Measurements from ENCODE around the gene ASB7.
"Not testable (repeated sequence)": the region's sequence is repeated elsewhere in the genome, so short reads cannot be mapped to it uniquely, and the experiment has no call there.

ASB7 gene

DNA sequence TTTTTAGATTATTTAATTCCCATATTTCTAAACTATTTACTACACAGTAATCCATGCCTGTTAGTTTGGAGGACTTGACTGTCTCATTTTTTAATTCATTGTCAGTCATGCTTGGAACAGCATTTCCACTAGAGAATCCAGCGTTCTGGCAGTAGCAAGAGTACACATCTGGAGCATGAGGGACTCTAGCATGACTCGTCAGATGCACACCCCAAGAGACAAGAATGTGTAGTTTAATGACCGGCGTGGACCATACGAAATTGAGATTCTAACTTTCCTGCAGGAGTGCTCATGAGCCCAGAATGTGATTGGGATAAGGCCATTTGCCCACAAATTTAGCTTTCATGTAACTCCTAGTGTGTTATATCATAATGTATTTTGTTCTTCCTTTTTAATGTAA lies 48.9 kb downstream of the ASB7 start:
- no peak for DNase-seq (ENCODE audit: low read depth in 3 of 3)

DNA sequence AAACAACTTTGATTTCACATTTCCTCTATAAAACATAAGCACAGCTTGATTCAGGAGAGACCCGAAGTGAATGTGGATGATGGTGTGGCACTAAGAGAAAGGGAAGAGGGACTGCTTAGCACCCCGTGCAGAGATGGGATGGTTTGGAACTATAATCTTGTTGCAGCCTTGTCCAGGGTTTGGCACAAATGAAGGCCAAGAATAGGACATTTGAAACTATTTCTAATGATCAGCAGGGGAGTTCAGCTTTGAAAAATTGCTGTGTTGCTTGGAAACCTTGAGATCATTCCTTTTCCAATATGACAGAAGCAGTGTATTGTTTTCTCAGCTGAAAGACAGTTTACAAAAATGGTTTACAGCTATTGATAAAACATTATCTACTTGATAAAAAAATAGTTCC lies 49.7 kb downstream of the ASB7 start:
- no peak for DNase-seq (ENCODE audit: low read depth in 3 of 3)

DNA sequence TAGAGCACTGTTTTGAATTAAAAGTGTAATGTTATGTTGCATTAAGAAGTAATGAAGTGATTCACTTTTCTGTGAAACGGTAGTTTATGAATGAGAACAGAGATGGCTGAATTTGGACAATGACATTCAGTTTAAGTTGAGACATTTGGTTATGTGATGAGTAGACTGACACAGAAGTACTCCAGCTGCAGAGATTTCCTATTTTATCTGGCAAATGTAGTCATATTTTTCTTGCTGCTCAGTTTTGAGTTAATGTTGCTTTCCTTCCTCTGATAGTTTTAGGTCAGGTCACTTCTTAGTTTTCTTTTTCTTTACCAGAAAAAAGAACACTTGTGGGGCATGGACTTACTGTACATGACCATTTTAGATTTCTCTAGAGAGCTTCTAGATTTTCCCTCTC lies 51.2 kb downstream of the ASB7 start:
- DNase-seq (ENCODE audit: low read depth in 3 of 3) = no peak

DNA sequence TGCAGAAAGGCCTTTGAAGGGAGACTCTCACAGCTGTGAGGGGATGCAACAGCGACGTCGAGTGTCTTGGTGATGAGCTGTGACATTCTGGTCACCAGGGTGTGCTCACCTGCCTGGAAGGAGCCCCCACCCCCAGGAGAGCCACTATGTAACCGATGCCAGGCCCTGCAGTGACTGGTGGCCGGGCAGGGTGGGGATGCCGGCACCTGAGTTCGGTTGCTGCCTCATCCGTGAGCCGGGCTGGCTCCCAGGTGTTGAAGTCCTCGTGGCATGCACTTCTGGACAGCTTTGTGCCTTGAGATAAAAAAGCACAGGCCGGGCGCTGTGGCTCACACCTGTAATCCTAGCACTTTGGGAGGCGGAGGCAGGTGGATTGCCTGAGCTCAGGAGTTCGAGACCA lies 56.5 kb downstream of the ASB7 start:
- DNase-seq (ENCODE audit: low read depth in 3 of 3) = no peak

DNA sequence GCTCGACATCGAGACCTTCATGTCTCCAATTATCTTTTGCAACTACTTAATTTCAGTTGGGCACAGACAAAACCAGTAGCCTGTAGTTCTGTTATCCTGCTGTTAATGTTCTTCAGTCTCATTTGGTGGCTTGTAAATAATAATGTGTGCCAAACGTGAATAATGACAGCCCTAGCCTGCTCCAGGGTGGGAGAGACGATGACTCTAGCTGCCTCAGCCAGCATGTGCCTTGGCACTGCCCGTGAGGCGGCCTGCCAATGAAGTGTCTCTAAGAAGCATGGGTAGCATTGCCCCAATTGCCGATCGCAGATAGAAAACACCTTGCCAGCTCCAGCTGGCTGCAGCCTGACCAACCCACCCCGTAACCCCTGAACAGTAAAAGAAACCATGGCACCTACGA lies 58.8 kb downstream of the ASB7 start:
- DNase-seq (ENCODE audit: low read depth in 3 of 3) = no peak

DNA sequence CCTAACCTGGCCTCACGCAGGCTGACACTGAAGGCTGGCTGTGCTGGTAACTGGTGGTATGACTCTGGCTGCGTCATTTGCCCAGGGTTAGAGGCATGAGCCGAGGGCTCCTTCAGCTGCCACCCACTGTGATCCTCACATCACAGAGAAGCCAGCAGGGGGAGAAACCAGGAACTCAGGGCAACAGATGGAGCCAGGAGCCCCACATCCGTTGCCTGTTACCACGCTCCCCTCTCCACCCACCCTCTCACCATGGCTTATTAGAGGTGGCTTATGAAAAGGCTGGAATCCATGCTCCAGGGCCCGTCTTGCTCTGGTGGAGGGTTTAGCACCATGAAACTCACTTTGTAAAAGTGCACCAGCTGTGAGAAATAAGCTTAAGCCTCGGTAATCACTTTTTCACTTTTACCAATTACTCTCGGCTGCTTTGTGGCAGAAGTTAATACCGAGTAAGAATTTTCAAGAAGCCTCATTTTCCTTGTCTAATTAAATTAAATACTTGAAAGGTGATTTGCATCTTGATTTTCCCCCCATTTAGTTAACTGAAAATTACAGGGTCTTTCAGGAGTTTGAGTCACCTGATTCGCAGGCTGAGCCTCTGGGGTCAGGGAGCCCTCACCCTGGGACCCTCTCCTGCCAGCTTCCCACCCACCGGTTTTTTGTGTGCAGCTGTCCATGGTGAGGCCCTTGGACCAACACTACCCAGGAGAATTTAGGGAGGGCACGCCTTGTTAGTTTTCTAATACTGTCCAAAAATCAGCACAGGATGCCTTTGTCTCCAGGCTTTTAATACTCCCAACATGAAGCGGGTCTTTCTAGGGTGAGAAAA lies 60.9 kb downstream of the ASB7 start:
- no peak for DNase-seq (ENCODE audit: low read depth in 3 of 3)

DNA sequence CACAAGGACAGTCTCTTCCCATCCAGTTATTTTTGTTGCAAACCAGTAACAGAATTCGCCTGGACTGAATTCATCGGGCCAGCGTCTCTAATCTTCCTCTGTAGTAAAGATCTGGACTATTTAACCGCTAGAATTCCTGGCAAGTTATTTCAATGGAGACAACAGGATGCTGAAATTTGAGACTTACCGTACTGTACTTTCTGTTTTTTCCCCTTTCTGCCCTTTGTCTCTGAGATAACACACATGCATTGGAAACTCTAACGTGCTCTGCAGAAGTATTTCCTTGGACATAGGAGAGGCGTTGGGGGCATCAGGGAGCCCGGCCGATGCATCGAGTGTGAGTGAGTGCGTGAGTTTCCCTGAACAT lies 61.5 kb downstream of the ASB7 start:
- no peak for DNase-seq (ENCODE audit: low read depth in 3 of 3)

DNA sequence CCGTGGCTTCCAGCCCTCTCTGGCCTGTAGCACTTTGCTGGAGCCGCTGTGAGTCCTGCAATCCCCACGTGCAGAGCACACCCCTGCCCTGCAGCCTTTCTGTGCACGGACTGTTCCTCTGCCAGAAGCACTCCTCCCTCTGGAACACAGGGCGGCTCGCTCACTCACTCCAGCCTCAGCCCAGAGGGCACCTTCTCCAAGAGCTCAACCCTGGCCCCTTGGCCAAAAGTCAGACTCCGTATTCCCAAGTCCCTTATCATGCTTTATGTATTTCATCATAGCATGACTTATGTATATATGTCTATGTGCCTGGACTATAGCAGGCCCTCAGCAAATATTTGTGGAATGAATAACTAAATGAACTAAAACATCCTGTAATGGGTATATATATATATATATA lies 63.2 kb downstream of the ASB7 start:
- DNase-seq (ENCODE audit: low read depth in 3 of 3) = no peak

DNA sequence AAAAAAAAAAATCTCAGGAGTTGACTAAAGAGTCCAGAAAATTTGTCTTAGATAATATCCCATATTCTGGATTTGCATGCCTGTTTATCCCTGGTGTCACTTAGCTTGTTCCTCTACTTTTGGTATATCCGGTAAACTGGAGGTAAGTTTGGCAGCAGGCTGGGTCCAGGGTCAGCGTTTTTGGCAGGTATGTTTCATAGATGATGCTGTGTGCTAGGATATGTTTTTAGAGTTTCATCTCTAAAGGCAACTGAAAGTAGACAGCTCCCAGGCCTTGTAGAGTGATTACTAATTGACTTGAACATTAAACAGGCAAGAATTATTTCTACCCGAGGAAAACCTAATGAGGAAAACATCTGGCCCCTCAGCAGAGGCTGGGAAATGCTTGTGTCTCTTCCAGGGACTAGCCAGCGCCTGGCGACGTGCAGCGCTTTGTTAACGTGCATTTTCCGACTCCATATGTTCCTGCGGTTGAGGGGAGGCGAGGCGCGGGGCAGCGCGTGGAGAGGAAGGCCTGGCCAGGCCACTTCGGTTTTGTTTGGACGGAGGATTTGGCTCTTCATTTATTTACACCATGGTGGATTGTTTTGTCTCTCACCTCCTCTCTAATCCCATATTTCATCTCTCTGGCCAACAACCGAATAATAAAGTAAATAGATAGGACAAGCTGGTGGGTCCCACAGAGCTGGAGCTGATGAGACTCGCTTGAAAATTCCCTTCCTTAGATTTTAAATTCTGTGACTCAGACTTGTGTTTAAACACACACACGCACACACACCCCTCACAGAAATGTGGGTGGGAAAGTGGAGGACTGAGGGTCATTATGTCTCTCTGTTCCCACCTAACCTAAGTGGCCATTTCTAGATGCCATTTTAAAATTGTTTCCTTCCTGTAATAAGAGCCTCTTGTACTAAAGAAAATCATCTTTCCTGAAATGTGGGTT lies 65.3 kb downstream of the ASB7 start:
- DNase-seq (ENCODE audit: low read depth in 3 of 3) = no peak

DNA sequence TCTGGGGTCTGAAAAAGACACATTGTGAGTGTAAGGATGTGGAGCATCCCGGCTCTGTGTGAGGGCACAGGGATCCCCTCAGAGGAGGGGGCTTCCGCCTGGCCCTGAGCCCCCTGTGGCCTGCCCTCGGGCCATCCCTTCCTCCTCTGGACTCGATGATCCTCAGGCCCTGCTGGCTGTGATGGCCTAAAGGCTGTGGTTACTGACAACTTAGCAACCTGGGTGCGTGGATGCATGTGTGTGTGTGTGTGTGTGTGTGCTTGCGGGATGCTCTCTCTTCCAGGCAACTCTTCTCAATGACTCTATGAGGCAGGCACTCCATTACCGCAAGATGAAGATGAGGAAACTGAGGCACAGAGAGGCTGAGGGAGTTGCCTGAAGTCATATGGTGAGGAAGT lies 66.0 kb downstream of the ASB7 start:
- DNase-seq (ENCODE audit: low read depth in 3 of 3) = no peak

DNA sequence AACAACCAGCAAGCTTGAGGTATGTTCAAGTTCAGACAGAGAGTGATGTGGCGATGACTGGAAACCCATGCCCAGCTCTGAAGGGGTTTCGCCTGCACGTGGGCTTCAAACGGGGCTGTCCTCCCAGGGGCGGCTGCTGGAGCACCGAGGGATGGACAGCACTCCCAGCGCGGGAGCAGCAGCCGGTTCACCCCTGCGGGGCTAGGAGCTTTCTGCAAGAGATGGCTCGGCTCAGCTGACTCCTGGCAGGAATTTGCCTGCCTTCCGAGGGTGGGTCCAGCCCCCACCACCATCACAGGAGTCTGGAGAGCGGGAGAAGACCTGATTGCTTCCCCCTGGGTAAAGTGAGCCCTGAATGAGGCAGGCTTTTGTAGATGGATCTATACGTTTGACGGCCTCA lies 66.9 kb downstream of the ASB7 start:
- no peak for DNase-seq (ENCODE audit: low read depth in 3 of 3)

DNA sequence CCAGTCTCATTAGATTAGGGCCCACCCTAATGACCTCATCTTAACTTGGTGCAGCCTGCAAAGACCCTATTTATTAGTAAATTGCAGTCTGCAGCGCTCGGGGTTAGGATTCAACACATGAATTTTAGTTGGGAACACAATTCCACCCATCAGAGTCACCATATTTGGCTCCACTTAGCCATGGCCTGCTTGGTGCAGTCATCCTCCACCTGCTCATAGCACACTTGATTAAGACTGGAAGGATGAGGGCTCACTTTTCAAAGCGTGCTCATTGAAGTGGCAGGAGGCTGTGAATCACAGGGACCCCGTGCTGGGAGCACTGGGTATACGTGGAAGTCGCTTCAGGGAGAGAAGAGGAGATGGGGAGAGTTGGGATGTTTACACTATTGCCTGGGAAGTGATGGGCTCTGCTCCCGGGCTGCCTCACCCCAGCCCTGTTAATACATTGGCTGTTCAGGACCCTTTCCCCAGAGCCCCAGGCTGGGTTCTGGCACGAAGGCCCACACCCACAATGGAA lies 68.2 kb downstream of the ASB7 start:
- no peak for DNase-seq (ENCODE audit: low read depth in 3 of 3)

DNA sequence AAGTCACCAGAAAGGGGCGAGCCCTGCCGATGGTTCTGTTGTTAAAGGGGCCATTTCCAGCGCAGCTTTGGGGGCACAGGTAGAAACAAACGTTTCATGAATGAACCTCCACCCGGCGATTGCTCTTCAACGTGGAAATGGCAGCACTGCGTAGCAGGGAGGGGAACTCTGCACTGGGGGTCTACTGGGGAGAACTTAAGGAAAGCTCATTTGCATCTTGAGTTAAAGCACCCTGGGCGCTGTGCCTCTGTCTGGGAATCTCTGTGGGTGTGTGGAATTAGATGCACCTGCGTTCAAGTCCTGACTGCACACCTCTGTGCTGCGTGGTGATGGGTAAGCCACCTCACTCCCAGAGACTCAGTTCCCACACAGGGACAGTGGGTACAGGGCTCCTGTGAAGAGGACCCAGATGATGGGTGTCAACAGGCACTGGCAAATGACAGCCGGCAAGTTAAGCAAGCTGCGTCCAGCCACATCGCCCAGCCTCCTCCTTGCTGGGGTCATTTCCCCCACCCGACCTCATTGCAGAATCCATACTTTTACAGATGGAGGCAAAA lies 68.8 kb downstream of the ASB7 start:
- DNase-seq (ENCODE audit: low read depth in 3 of 3) = no peak

DNA sequence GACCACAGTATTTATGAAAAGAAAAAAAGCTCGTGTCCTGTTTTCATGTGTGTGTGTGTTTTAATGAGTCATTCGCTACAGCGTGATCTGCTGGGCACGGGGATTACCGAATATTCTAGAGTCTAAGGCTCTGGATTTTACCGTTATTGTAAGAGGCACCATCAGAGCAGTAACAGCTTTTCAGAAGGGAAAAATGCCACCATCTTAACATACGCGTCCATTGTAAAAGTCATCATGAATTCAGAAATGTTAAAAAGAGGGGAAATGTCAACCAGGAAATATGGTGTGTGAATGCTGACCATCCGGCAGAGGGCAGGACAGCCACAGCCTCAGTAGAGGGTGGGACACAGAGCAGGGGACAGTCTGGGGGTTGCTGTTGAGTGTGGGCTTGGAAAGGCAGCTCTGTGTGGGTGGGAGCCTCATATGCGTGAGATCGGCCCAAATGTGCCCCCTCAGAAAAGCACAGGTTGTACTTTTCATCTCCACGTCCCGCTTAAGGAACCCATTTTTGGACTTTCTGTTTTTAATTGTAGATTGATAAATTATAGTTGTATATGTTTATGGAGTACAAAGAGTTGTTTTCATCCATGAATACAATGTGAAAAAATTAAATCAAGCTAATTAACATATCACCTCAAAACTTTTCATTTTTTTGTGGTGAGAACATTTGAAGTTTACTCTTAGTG lies 69.6 kb downstream of the ASB7 start:
- DNase-seq (ENCODE audit: low read depth in 3 of 3) = no peak

DNA sequence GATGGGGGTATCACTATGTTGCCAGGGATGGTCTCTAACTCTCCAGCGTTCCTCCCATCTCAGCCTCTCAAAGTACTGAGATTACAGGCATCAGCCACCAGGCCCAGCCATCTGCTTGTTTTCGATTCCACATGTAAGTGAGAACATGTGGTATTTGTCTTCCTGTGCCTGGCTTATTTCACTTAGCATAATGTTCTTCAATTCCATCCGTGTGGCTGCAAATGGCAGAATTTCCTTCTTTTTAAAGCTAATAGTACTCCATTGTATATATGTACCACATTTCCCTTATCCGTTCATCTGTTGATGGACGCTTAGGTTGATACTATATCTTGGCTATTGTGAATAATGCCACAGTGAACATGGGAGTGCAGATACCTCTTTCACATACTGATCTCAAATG lies 70.6 kb downstream of the ASB7 start:
- no peak for DNase-seq (ENCODE audit: low read depth in 3 of 3)

DNA sequence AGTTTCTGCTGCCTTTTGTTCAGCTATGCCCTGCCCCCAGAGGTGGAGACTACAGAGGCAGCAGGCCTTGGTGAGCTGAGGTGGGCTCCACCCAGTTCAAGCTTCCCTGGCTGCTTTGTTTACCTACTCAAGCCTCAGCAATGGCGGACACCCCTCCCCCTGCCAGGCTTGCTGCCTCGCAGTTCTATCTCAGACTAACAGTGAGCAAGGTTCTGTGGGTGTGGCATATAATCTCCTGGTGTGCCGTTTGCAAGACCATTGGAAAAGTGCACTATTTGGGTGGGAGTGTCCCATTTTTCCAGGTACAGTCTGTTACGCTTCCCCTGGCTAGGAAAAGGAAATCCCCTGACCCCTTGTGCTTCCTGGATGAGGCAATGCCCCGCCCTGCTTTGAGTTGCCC lies 76.8 kb downstream of the ASB7 start:
- DNase-seq (ENCODE audit: low read depth in 3 of 3) = not testable (repeated sequence)

DNA sequence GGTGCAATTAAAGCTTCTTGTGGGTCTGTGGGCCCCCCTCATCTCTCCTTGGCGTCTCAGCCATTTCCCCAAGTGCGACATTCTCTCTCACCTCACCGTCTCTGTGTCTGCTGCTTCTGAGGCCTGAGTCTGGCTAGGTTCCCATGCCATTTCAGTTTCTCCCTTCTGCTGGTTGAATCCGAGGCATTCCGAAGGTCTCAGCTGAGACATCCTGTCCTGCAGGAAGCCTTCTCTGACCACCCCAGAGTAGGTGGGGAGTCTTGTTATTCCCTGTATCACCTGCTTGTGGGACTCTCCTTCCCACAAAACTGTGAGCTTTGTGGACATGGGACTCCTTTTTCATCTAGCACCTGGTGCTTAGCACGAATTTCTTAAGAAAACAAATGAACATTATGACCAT lies 78.3 kb downstream of the ASB7 start:
- no peak for DNase-seq (ENCODE audit: low read depth in 3 of 3)

DNA sequence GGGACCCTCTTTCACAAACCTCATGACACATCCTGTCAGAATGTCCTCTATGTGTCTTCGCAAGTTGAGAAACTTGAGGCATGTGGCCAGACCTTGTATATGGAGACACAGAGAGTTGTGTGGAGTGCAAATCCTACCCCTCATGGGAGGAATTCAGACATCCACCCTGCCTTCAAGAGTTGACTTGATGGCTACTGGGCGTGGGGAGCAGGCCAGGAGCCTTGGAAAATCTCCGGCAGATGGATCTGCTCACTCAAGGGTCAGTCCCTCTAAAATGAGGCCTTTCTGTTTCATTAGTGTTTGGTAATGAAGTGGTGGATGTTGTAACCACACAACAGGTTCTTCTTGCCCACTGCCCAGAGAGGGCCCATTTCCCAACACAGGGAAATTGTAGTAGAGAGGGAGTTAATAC lies 79.0 kb downstream of the ASB7 start:
- no peak for DNase-seq (ENCODE audit: low read depth in 3 of 3)

DNA sequence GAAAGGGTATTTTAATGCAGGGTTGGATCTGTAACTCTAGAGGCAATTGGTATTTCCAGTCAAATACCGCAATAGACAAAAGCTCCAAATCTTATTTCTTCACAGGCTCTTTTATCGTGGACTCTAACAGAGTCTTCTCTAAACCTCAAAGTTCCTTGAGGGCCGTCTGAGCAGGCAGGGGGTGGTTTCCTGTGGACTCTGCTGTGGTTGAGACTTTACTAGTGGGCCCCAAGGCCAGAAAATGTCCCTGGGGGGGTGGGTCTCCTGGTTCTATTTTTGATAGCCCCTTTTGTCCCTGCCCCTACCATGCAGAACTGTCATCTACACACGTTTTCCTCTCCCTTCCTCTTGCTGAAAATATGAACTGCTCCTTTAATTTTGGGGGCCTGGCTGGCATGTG lies 80.1 kb downstream of the ASB7 start:
- no peak for DNase-seq (ENCODE audit: low read depth in 3 of 3)

DNA sequence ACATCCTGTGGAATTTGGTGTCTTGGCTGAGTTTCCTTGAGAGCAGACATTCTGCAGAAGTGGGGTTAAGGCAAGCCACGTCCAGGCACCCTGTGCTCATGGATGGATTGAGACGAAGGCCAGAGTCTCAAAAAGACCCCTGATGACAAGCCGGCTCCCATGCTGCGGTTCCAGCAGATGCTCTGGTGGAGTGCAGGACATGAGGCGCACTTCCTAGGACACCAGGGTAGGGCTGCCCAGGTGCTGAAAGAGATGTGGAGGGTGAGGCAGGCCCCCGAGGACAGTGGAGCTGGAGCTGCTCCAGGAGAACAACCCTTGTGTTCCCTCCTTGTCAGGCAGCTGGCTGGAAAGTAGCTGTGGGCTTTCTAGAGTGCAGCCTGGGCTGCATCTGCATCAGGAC lies 81.0 kb downstream of the ASB7 start:
- DNase-seq (ENCODE audit: low read depth in 3 of 3) = no peak

DNA sequence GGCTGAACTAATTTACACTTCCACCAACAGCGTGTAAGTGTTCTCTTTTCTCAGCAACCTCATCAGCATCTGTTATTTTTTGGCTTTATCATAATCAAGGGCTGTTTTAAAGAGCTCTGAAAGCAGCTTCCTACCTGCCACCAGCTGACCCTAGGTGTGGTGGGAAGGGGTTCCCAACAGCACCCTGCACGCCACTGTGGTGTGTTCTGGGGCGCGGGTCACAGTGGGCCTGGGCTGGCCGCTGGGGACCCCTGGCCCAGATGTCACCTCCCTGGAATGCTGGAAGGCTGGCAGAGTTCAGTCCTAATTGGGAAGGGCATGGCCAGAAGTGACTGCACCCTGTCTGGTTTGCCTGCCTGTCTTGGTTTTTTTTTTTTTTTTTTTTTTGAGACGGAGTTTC lies 82.2 kb downstream of the ASB7 start:
- no peak for DNase-seq (ENCODE audit: low read depth in 3 of 3)

Data from stimulated activated CD4-positive, alpha-beta T cell treated with anti-CD3 and anti-CD28 coated beads, TNF-alpha, amount 100 ng/mL, for 48 hours (primary cell).